HG02852 (cell line): Measurements from ENCODE around the gene NDUFAF2.
"Not testable (repeated sequence)": the region's sequence is repeated elsewhere in the genome, so short reads cannot be mapped to it uniquely, and the experiment has no call there.

ENCODE experiments used
- ATAC-seq: cut with Tn5 transposase; IDR thresholded peaks from one replicate; pipeline ENCODE4 v1.9.1; 2021; ENCODE audit warnings: mild to moderate bottlenecking, moderate library complexity; ENCODE audit not compliant: unreplicated experiment

The NDUFAF2 gene

GRCh38 chr5:60992871-60993270 lies 47.9 kb downstream of the NDUFAF2 start:
- no peak for ATAC-seq

- no peak for ATAC-seq
Observed at GRCh38 chr5:60993425-60993824, 48.4 kb downstream of the NDUFAF2 start.

GRCh38 chr5:60993875-60994571 lies 49.0 kb downstream of the NDUFAF2 start:
- no peak for ATAC-seq

- ATAC-seq: no peak
Observed at GRCh38 chr5:60996368-60996767, 51.4 kb downstream of the NDUFAF2 start.

- no peak for ATAC-seq
Observed at GRCh38 chr5:60997721-60998120, 52.7 kb downstream of the NDUFAF2 start.

- ATAC-seq: no peak
Observed at GRCh38 chr5:61000887-61001286, 55.9 kb downstream of the NDUFAF2 start.

- no peak for ATAC-seq
Observed at GRCh38 chr5:61001647-61002046, 56.6 kb downstream of the NDUFAF2 start.

GRCh38 chr5:61002611-61003355 lies 57.8 kb downstream of the NDUFAF2 start:
- ATAC-seq: no peak

GRCh38 chr5:61004448-61004847 lies 59.4 kb downstream of the NDUFAF2 start:
- no peak for ATAC-seq

- ATAC-seq: no peak
Observed at GRCh38 chr5:61009907-61010306, 64.9 kb downstream of the NDUFAF2 start.

GRCh38 chr5:61010467-61011454 lies 65.8 kb downstream of the NDUFAF2 start:
- ATAC-seq: no peak

GRCh38 chr5:61018062-61018461 lies 73.1 kb downstream of the NDUFAF2 start:
- no peak for ATAC-seq

- no peak for ATAC-seq
Observed at GRCh38 chr5:61019642-61020041, 74.6 kb downstream of the NDUFAF2 start.

GRCh38 chr5:61020415-61020814 lies 75.4 kb downstream of the NDUFAF2 start:
- no peak for ATAC-seq

GRCh38 chr5:61023131-61023530 lies 78.1 kb downstream of the NDUFAF2 start:
- ATAC-seq: no peak

- no peak for ATAC-seq
Observed at GRCh38 chr5:61026004-61026403, 81.0 kb downstream of the NDUFAF2 start.

- no peak for ATAC-seq
Observed at GRCh38 chr5:61028382-61028781, 83.4 kb downstream of the NDUFAF2 start.

GRCh38 chr5:61029456-61030162 lies 84.6 kb downstream of the NDUFAF2 start:
- ATAC-seq: no peak

- ATAC-seq: no peak
Observed at GRCh38 chr5:61030163-61030482, 85.1 kb downstream of the NDUFAF2 start.

- ATAC-seq: not testable (repeated sequence)
Observed at GRCh38 chr5:61031301-61031700, 86.3 kb downstream of the NDUFAF2 start.

- no peak for ATAC-seq
Observed at GRCh38 chr5:61044545-61044944, 99.5 kb downstream of the NDUFAF2 start.
